Activated T-cell treated with anti-CD3 and anti-CD28 coated beads, Interleukin-2, amount 50 U/mL, for 48 hours (primary cell): ENCODE data around the gene FZR1.
"Not testable (repeated sequence)": the region's sequence is repeated elsewhere in the genome, so short reads cannot be mapped to it uniquely, and the experiment has no call there.

Experiments
- DNase-seq, 2 experiments: peaks; one replicate each; pipeline ENCODE4 v3.0.0-alpha.2; 2020

Gene FZR1

DNA sequence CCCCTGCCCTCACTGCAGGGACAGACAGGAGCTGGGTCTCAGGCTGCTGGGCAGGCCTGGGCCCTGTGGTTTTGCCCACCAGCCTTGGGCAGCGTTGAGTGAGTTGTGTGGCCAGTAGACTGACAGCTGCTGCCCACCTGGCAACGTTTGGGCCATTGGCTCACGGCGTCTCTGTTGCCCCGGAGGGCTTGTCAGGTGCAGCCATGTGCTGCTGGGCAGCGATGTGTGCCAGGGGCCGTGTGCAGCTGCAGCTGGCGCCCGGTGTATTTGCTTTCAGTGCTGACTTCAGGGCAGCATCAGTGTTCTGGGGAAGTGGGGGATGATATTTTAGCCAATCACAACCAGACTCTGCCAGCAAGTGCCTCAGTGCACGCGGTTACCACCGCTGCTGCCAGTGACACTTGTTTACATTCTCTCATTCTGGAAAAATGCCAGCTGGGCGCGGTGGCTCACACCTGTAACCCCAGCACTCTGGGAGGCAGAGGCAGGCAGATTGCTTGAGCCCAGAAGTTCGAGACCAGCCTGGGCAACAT is 10.6 kb downstream of the FZR1 start:
- no peak for DNase-seq

DNA sequence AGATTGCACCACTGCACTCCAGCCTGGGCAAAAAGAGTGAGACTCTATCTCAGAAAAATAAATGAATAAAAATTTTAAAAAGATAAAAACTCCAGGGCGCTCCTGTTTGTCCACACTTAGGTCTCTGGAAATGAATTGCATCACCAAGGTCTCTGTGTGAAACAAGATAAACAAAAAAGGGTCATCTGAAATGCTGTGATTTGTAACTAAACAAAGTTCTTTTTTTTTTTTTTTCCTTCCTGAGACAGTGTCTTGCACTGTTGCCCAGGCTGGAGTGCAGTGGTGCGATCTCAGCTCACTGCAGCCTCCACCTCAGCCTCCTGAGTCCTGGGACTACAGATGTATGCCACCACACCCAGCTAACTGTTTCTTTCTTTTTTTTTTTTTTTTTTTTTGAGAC is 11.5 kb downstream of the FZR1 start:
- DNase-seq, result no peak

DNA sequence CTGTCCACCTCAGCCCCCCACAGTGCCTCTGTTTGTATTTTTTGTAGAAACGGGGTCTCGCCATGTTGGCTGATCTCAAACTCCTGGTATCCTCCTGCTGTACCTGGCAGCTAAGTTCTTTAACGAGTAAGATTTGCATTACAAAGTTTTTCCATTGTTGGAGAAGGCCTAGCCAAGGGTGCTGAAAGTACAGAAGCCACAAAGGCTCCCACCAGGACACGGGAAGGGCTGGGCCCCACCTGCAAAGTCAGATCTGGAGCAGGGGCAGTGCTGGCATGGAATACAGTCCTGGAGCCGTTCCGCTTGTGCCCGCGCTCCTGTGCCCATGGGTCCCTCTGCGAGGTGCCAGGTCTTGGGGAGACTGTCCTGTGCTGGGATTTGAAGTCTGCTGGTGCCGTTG is 12.1 kb downstream of the FZR1 start:
- DNase-seq, result no peak

DNA sequence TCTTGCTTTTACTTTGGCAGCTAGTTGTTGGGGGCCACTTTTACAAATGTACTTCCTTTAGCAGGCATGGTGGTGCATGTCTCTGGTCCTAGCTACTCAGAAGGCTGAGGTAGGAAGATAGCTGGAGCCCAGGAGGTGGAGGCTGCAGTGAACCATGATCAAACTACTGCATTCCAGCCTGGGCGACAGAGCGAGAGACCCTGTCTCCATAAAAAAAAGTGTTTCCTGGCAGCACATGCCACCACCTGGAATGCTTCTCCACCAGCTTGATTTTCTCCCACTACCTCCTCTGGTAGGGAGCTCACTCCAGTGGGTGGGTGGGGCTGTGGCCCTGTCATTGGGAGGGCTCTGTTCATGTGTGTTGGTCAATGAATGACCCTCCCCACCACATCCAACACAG is 12.5 kb downstream of the FZR1 start:
- DNase-seq, result no peak

DNA sequence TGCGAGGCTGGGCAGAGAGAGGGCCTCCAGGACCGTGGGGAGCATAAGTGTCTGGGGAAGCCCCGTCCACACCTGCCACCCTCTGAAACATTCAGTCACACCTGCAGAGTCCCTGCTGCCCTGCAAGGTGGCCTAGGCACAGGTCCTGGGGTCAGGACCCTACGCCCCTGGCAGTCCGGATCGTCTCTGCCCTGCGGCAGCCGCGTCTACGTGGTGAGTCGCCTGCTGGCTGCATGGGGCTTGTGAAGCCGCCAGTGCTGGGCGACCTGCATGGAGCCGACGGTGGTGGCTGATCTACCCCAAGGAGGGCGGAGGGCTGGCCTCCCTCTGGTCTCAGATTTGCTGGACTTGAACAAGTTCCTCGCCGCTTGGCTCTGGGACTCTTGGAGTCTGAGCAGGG is 13.0 kb downstream of the FZR1 start:
- DNase-seq, result no peak

DNA sequence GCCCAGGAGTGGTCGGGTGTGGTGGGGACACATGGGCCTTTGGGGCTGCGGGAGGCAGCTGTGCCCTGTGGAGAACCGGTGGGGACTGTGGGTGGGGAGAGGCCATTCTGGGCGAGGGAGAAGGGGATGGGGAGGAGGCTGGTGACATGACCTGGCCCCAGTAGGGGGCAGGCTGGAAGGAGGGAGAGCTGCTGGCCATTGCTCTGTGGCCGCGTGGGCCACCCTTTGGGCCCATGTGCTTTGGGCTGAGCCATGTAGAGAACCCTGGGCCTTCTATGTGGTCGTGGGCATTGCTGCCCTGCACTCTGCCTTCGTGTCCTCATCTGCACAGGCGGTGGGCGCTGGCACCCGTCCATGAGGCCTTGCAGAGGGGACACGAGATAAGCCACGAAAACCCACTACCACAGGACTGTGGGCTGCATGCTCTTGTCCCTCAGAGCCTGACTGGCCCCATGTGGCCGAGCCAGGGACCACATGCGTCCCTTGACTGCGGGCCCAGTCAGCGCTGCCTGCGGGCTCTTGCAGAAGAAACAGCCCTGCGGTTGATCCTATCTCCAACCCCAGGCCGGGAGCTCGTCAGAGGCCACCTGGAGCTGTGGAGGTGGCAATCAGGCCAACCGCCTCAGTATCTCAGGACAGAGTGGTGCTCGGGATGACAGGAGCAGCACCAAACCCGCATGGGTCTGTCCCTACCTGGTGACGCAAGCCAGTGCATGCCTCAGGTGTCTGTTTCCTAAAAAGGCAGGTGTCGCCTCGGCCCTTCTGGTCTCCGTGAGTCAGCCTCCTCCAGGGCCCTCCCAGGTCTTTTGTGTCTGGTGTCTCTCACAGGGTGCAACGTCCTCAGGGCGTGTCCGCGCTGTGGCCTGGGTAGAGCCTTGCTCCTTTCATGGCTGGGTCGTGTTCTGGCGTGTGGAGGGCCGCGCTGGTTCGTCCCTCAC is 14.3 kb downstream of the FZR1 start:
- DNase-seq, result no peak

DNA sequence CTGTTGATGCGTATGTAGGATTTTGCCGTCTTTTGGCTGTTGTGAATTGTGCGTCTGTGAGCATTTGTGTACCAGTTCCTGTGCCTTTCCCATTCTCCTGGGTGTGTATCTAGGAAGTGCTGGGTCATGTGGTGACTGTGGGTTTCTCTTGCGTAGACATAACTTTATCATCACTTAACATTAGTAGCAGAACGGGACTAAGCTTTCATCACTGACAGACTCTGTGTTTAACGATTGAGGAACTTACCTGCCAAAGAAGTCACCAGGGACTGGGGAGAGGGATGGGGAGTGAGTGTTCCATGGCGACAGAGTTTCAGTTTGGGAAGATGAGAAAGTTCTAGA is 15.0 kb downstream of the FZR1 start:
- DNase-seq, result no peak

DNA sequence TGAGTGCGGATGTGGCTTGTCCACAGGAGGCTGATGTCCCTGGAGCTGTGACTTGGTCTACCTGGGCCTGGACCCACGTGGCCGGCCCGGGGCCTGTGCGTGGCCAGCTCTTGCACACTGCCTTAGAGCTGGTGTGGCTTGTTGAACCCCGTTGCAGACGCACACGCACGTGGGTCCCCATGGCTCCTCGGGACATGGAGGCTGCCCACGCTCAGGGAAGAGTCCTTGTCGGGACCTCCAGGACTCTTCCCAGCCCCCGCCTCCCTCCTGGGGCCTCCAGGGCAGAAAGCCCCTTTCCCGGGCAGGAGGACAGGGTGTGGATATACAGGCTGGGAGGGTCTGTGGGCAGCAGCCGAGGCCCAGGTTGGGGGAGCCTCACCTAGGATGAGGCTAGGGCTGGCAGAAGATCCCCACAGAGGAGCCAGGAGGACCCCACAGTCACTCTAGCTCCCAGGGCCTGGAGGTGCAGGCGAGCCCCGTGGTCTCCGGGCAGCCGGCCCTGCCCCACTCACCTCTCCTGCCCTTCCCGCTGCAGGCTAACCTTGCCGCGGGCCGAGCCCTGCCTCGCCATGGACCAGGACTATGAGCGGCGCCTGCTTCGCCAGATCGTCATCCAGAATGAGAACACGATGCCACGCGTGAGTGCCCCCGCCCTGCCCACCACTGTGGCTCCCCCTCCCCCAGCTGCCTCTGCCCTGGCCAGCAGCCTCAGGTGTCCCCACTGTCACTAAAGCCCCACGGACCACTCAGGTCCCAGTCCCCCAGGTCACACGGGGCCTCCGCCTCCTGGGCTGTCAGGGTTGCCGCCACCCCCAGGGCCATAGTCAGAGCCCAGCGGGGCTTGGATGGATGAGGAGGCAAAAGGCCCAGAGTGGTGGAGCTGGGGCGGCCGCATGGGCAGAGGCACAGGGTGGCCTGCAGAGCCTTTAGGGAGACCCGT is 16.6 kb downstream of the FZR1 start:
- DNase-seq, result no peak

DNA sequence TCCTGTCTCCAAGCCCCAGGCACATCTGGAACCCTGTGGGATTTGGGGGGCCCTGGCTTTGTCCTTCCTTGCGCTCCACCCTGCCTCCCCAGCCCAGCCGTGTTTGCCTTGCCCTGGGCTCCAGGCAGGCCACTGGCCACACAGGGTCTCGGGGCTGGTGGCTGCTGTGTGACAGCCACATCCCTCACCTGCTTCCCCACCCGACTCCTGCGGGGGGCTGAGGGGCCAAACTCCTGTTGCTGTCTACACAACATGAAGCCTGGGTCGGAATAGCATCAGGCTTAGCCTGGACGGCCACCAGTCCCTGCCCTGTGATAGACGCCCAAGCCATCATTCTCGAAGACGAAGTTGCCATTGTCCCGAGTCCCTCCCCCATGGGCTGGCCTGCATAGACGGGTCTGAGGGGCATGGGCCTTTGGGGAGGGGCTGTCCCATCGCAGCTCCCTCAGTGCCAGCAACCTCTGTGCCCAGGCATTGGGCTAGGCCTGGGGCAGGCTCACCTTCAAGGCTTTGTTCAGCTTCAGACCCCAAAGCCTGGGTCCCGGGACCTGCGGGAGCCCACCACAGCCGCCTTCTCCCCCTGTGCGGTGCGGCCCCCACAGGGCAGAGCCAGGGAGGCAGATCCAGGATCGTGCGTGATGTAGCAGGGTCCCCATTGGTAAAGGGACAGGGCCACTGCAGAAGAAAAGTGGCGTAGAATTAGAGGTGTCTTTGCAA is 17.4 kb downstream of the FZR1 start:
- no peak for DNase-seq

DNA sequence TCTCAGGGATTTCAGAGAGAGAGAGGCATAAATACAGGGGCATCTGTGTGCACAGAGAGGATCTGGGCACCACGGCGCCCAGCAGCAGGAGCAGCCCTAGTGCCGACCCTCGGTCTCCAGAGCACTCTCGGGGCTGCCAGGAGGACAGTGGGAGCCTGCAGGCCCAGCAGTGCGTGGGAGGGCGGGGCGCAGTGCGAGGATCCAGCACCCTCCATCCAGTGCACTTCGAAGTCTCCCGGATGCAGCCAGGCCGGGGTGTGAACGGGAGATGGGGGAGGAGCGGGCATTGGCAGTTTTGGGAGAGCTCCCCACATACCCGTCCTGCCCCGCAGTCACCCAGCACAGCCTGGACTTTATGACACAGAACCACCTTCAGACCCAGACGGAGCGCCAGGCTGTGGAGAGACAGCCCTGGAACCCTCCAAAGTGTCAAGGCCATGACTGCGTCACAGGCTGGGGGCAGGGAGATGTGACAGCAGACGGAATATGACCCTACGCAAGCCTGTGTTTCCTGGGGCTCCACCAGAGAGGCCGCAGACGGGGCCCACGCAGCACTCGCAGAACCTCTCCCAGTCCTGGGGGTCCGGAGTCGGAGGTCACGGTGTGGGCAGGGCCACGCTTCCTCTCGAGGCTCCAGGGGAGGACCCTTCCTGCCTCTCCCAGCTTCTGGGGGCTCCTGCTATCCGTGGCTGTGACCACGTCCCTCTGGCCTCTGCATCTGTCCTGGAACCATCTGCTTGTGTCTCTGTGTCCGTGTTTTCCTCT is 18.1 kb downstream of the FZR1 start:
- DNase-seq, result no peak

DNA sequence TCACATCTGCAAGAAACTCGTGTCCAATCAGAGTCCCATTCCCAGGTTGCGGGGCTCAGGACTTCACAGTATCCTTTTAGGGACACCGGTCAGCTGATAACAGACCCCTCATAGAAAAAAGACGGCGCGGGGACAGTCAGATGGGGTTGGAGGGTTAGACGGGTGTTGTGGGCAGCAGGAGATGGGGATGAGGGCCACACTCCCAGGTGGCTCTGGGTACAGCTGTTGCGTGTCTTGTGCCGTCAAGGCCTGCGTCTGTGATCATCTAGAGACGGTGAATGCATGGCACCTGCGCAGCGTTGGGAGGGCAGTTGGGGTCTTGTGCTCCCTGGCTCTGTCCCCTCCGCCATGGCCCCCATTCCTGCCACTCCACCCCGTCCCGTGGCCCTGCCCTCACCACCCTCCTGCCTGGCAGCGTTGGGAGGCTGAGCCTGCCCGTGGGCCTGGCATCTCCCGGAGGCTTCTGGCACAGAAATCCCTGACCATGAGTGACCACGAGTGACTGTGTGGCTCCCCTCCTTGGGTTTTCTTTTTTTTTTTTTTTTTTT is 18.9 kb downstream of the FZR1 start:
- no peak for DNase-seq

DNA sequence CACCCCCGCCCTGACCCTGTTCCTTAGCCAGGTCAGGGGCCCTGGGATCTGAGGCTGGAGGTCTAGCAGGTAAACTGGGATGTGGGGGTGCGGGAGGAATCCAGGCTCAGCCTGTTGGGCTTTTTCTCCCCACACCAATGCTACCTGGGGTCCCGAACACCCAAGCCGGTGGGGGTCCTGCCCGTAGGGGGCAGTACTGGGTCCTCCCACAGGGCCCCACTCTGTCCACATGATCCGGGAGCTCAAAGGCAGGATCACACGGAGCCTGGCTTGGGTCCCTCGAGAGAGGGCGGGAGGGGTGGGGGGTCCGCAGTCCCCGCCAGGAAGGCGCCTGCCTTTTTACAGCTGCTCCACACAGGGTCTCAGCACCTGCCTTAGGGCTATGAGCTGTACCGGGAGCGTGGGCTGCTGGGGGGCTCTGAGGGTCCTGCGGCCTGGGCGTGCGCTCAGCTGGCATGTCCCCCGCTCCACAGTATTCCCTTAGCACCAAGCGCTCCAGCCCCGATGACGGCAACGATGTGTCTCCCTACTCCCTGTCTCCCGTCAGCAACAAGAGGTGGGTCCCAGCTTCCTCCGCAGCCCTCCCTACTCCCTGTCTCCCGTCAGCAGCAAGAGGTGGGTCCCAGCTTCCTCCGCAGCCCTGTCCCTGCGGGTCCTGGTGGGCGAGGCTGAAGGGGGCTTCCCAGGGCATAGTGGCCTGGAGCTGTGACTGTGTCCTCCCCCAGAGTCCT is 20.6 kb downstream of the FZR1 start:
- no peak for DNase-seq

DNA sequence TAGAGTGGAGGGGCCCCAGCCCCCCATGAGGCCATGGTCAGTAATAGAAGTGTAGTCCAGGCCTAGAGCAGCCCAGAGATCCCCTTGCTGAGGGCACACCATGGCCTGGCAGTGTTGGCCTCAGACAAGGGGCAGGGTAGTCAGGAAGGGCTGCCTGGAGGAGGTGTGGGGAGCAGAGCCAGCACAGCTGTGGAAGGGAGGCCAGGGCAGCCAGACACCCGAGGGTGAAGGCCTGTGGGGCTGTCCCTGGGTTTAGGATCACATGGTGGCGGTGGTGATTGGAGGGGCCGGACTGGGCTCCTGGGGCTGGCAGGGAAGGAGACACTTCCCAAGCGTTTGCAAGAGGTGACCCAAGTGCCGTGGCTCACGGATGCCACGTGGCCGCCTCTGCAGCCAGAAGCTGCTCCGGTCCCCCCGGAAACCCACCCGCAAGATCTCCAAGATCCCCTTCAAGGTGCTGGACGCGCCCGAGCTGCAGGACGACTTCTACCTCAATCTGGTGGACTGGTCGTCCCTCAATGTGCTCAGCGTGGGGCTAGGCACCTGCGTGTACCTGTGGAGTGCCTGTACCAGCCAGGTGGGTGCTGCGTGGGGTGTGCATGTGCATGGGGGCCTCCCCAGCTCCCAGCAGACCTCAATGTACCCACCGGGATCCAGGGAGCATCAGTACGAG is 21.3 kb downstream of the FZR1 start:
- no peak for DNase-seq

DNA sequence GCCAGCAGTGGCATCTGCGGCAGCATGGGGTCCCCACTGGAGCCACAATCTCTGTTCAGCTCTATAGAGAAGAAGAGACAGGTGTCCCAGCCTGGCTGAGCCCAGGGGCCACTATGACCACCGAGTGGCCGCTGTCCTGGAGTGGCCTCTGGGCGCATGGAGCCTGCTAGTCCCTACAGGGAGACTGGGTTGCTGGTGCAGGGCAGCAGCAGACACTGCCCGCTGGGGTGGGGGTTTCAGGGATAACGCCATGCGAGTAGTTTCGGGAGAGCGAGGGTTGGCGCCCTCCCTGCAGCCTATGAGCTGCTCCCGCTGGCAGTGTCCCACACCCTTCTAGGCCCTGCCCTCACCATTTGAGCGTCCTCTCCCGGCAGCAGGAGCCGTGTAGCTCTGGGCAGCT is 22.0 kb downstream of the FZR1 start:
- no peak for DNase-seq

DNA sequence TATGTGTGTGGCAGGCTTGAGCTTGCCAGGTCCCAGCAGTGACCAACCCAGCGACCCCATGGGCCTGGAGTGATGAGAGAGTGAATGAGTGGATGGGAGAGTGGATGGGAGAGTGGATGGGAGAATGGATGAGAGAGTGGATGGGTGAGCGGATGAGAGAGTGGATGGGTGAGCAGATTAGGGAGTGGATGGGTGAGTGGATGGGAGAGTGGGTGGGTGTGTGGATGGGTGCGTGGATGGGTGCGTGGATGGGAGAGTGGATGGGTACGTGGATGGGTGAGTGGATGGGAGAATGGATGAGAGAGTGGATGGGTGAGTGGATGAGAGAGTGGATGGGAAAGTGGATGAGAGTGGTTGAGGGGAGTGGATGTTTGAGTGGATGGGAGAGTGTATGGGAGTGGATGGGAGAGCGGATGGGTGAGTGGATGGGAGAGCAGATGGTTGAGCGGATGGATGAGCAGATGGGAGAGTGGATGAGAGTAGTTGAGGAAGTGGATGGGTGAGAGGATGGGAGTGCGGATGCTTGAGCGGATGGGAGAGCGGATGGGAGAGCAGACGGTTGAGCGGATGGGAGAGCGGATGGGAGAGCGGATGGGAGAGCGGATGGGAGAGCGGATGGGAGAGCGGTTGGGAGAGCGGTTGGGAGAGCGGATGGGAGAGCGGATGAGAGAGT is 22.6 kb downstream of the FZR1 start:
- DNase-seq, result no peak

DNA sequence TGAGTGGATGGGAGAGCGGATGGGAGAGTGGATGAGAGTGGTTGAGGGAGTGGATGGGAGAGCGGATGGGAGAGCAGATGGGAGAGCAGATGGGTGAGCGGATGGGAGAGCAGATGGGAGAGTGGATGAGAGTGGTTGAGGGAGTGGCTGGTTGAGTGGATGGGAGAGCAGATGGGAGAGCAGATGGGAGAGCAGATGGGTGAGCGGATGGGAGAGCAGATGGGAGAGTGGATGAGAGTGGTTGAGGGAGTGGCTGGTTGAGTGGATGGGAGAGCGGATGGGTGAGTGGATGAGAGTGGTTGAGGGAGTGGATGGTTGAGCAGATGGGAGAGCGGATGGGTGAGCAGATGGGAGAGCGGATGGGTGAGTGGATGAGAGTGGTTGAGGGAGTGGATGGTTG is 23.2 kb downstream of the FZR1 start:
- DNase-seq, result not testable (repeated sequence)

DNA sequence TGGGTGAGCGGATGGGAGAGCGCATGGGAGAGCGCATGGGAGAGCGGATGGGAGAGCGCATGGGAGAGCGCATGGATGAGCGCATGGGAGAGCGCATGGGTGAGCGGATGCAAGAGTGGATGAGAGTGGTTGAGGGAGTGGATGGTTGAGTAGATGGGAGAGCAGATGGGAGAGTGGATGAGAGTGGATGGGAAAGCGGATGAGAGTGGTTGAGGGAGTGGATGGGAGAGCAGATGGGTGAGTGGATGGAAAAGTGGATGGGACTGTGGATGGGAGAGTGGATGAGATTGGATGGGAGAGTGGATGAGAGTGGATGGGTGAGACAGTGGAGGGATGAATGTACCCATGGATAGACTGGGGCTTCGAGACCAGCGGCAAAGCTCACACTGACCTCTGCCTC is 24.3 kb downstream of the FZR1 start:
- DNase-seq, result no peak

DNA sequence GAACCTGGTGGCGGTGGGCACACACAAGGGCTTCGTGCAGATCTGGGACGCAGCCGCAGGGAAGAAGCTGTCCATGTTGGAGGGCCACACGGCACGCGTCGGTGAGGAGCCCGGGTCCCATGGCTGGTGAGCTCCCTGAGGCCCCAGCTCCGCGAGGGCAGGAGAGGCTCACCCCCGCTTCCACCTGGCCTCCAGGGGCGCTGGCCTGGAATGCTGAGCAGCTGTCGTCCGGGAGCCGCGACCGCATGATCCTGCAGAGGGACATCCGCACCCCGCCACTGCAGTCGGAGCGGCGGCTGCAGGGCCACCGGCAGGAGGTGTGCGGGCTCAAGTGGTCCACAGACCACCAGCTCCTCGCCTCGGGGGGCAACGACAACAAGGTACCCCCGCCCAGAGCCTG is 25.6 kb downstream of the FZR1 start:
- no peak for DNase-seq

DNA sequence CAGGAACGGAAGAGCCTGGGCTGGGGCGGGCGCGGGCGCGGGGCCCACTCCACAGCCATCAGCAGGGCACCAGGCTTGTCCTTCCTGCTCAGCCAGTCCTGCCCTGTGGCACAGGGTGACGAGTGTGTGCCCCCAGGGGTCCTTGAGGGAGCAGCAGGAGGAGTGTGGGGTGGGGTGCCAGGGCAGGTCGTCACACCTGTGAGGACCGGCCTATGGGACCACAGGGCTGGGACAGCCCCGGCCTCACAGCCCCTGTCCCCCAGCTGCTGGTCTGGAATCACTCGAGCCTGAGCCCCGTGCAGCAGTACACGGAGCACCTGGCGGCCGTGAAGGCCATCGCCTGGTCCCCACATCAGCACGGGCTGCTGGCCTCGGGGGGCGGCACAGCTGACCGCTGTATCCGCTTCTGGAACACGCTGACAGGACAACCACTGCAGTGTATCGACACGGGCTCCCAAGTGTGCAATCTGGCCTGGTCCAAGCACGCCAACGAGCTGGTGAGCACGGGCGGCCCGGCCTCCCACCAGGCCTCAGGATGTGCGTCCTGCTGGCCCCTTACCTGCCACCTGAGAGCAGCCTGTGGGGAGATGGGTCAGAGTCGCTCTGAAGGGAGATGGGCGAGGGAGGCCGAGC is 26.2 kb downstream of the FZR1 start:
- no peak for DNase-seq

DNA sequence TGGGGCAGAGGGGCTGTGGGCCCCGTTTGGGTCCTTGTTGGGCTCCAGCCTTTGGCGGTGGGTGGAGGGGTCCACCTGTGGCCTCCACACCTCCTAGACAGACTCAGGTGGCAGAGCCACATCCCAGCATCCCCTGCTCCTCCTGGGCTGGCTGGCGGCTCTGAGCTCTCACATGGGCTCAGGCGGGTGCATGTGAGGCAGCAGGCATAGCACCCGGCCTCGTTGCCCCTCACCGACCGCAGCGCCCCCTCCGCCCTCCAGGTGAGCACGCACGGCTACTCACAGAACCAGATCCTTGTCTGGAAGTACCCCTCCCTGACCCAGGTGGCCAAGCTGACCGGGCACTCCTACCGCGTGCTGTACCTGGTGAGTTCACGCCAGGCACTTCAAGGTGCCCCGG is 26.9 kb downstream of the FZR1 start:
- DNase-seq, result no peak
